ENCODE measurements around the gene ATF7.

ATF7 gene

GRCh38 chr12:53502331-53502730 lies 123.9 kb downstream of the ATF7 start:
- H3K36me3 ChIP-seq (ENCODE audit: control insufficient read depth, insufficient read depth, low read length), result peaks cover 29% of the 10 kb centered on the region
- no peaks in the 10 kb centered on the region for H3K9me3 ChIP-seq (ENCODE audit: control insufficient read depth, insufficient read depth, low read length)
- H3K27me3 ChIP-seq (ENCODE audit: control insufficient read depth, insufficient read depth, low read length), result no peaks in the 10 kb centered on the region
- H3K4me1 ChIP-seq (ENCODE audit: control insufficient read depth, insufficient read depth, low read length), result peaks cover 14% of the 10 kb centered on the region
- no peak overlapping the region for H3K9ac ChIP-seq (ENCODE audit: low read depth, low read length)
- H3K4me3 ChIP-seq (ENCODE audit: low read depth, low read length), result no peak overlapping the region

GRCh38 chr12:53501615-53502181 lies 124.5 kb downstream of the ATF7 start:
- Histone ChIP-seq H3K27me3 (ENCODE audit: control insufficient read depth, insufficient read depth, low read length) (no peaks in the 10 kb centered on the region), H3K9me3 (ENCODE audit: control insufficient read depth, insufficient read depth, low read length) (no peaks in the 10 kb centered on the region), H3K9ac (ENCODE audit: low read depth, low read length) (peak overlapping the region; percentile 90), H3K36me3 (ENCODE audit: control insufficient read depth, insufficient read depth, low read length) (peaks cover 29% of the 10 kb centered on the region), H3K4me1 (ENCODE audit: control insufficient read depth, insufficient read depth, low read length) (peaks cover 14% of the 10 kb centered on the region), H3K4me3 (ENCODE audit: low read depth, low read length) (peak overlapping the region; percentile 89)

- Histone ChIP-seq H3K4me1 (ENCODE audit: control insufficient read depth, insufficient read depth, low read length) (peaks cover 20% of the 10 kb centered on the region), H3K9me3 (ENCODE audit: control insufficient read depth, insufficient read depth, low read length) (no peaks in the 10 kb centered on the region), H3K9ac (ENCODE audit: low read depth, low read length) (peak within 1 kb of the TSS; percentile 90), H3K27me3 (ENCODE audit: control insufficient read depth, insufficient read depth, low read length) (no peaks in the 10 kb centered on the region), H3K4me3 (ENCODE audit: low read depth, low read length) (peak within 1 kb of the TSS; percentile 89), H3K36me3 (ENCODE audit: control insufficient read depth, insufficient read depth, low read length) (peaks cover 24% of the 10 kb centered on the region)
Measured at GRCh38 chr12:53500776-53501614, 125.2 kb downstream of the ATF7 start, which contains the start of gene TARBP2. TARBP2 (plus strand) TSS chr12:53501283; CDS start chr12:53501409, 126 bp downstream.

- H3K27me3 ChIP-seq (ENCODE audit: control insufficient read depth, insufficient read depth, low read length), result no peaks in the 10 kb centered on the region
Measured at GRCh38 chr12:53500142-53500775, 125.9 kb downstream of the ATF7 start.

GRCh38 chr12:53499266-53500141 lies 126.7 kb downstream of the ATF7 start, which contains the start of gene MAP3K12:
MAP3K12 (minus strand) TSS chr12:53499458; CDS start chr12:53487391, 12,067 bp downstream.
- peaks cover 10% of the 10 kb centered on the region for H3K36me3 ChIP-seq (ENCODE audit: control insufficient read depth, insufficient read depth, low read length)
- peak within 1 kb of the TSS; percentile 50 for H3K9ac ChIP-seq (ENCODE audit: low read depth, low read length)
- H3K9me3 ChIP-seq (ENCODE audit: control insufficient read depth, insufficient read depth, low read length), result no peaks in the 10 kb centered on the region
- peak within 1 kb of the TSS; percentile 88 for H3K4me3 ChIP-seq (ENCODE audit: low read depth, low read length)
- peaks cover 23% of the 10 kb centered on the region for H3K4me1 ChIP-seq (ENCODE audit: control insufficient read depth, insufficient read depth, low read length)
- no peaks in the 10 kb centered on the region for H3K27me3 ChIP-seq (ENCODE audit: control insufficient read depth, insufficient read depth, low read length)

More at GRCh38 chr12:53500142-53500775, 125.9 kb downstream of the ATF7 start:
- H3K36me3 ChIP-seq (ENCODE audit: control insufficient read depth, insufficient read depth, low read length), result peaks cover 18% of the 10 kb centered on the region
- H3K4me1 ChIP-seq (ENCODE audit: control insufficient read depth, insufficient read depth, low read length), result peaks cover 23% of the 10 kb centered on the region
- H3K9me3 ChIP-seq (ENCODE audit: control insufficient read depth, insufficient read depth, low read length), result no peaks in the 10 kb centered on the region
- no peak overlapping the region for H3K9ac ChIP-seq (ENCODE audit: low read depth, low read length)
- H3K4me3 ChIP-seq (ENCODE audit: low read depth, low read length), result peak overlapping the region; percentile 88

GRCh38 chr12:53498235-53498630 lies 127.9 kb downstream of the ATF7 start:
- H3K9ac ChIP-seq (ENCODE audit: low read depth, low read length), result no peak overlapping the region
- H3K4me1 ChIP-seq (ENCODE audit: control insufficient read depth, insufficient read depth, low read length), result peaks cover 30% of the 10 kb centered on the region
- H3K9me3 ChIP-seq (ENCODE audit: control insufficient read depth, insufficient read depth, low read length), result no peaks in the 10 kb centered on the region

GRCh38 chr12:53497461-53497860 lies 128.7 kb downstream of the ATF7 start:
- no peak overlapping the region for H3K9ac ChIP-seq (ENCODE audit: low read depth, low read length)
- no peaks in the 10 kb centered on the region for H3K9me3 ChIP-seq (ENCODE audit: control insufficient read depth, insufficient read depth, low read length)
- H3K4me1 ChIP-seq (ENCODE audit: control insufficient read depth, insufficient read depth, low read length), result peaks cover 30% of the 10 kb centered on the region
- no peaks in the 10 kb centered on the region for H3K27me3 ChIP-seq (ENCODE audit: control insufficient read depth, insufficient read depth, low read length)
- H3K36me3 ChIP-seq (ENCODE audit: control insufficient read depth, insufficient read depth, low read length), result no peaks in the 10 kb centered on the region
- H3K4me3 ChIP-seq (ENCODE audit: low read depth, low read length), result no peak overlapping the region

More at GRCh38 chr12:53498235-53498630, 127.9 kb downstream of the ATF7 start:
- Histone ChIP-seq H3K36me3 (ENCODE audit: control insufficient read depth, insufficient read depth, low read length) (peaks cover under 1% of the 10 kb centered on the region), H3K27me3 (ENCODE audit: control insufficient read depth, insufficient read depth, low read length) (no peaks in the 10 kb centered on the region), H3K4me3 (ENCODE audit: low read depth, low read length) (peak overlapping the region; percentile 88)

- H3K4me3 ChIP-seq (ENCODE audit: low read depth, low read length), result no peak overlapping the region
- H3K27me3 ChIP-seq (ENCODE audit: control insufficient read depth, insufficient read depth, low read length), result no peaks in the 10 kb centered on the region
- no peak overlapping the region for H3K9ac ChIP-seq (ENCODE audit: low read depth, low read length)
- H3K4me1 ChIP-seq (ENCODE audit: control insufficient read depth, insufficient read depth, low read length), result peaks cover 30% of the 10 kb centered on the region
- no peaks in the 10 kb centered on the region for H3K9me3 ChIP-seq (ENCODE audit: control insufficient read depth, insufficient read depth, low read length)
- H3K36me3 ChIP-seq (ENCODE audit: control insufficient read depth, insufficient read depth, low read length), result no peaks in the 10 kb centered on the region
Measured at GRCh38 chr12:53496752-53497032, 129.5 kb downstream of the ATF7 start.

- H3K9me3 ChIP-seq (ENCODE audit: control insufficient read depth, insufficient read depth, low read length), result no peaks in the 10 kb centered on the region
- no peaks in the 10 kb centered on the region for H3K27me3 ChIP-seq (ENCODE audit: control insufficient read depth, insufficient read depth, low read length)
- H3K4me3 ChIP-seq (ENCODE audit: low read depth, low read length), result no peak overlapping the region
- no peaks in the 10 kb centered on the region for H3K36me3 ChIP-seq (ENCODE audit: control insufficient read depth, insufficient read depth, low read length)
- peak overlapping the region; percentile 26 for H3K9ac ChIP-seq (ENCODE audit: low read depth, low read length)
- H3K4me1 ChIP-seq (ENCODE audit: control insufficient read depth, insufficient read depth, low read length), result peaks cover 28% of the 10 kb centered on the region
Measured at GRCh38 chr12:53495903-53496751, 130.1 kb downstream of the ATF7 start.

- Histone ChIP-seq H3K9me3 (ENCODE audit: control insufficient read depth, insufficient read depth, low read length) (no peaks in the 10 kb centered on the region), H3K4me1 (ENCODE audit: control insufficient read depth, insufficient read depth, low read length) (peaks cover 26% of the 10 kb centered on the region), H3K36me3 (ENCODE audit: control insufficient read depth, insufficient read depth, low read length) (no peaks in the 10 kb centered on the region), H3K4me3 (ENCODE audit: low read depth, low read length) (peak overlapping the region; percentile 65), H3K9ac (ENCODE audit: low read depth, low read length) (peak overlapping the region; percentile 51), H3K27me3 (ENCODE audit: control insufficient read depth, insufficient read depth, low read length) (no peaks in the 10 kb centered on the region)
Measured at GRCh38 chr12:53493610-53494391, 132.4 kb downstream of the ATF7 start.
